Peyer's patch (tissue), 4 donors: Measurements from ENCODE around the gene SGPP1.

Source experiments
- CTCF ChIP-seq, 6 experiments: fragments of 450-650 bp in 4 of 6; fragments of 200-600 bp in 2 of 6; sonication (generic) in 1 of 6; IDR thresholded peaks; one replicate each; pipeline ENCODE4 v1.5.1; 2017 to 2019; ENCODE audit warnings: antibody characterized with exemption in 6 of 6, mild to moderate bottlenecking in 3 of 6, moderate library complexity in 1 of 6
- POLR2A ChIP-seq, 2 donors: fragments of 450-650 bp; IDR thresholded peaks; one replicate each; pipeline ENCODE4 v1.5.1; 2017; ENCODE audit warnings: antibody characterized with exemption in 2 of 2, mild to moderate bottlenecking in 2 of 2, moderate library complexity in 2 of 2

- TF ChIP-seq POLR2A (IDR thresholded peaks at IDR 0.05) (no peak), CTCF (IDR thresholded peaks at IDR 0.05) (no peak)
These were observed 33.7 kb upstream of the SGPP1 start for GRCh38 chr14:63761351-63762117.
